GM13976 (cell line): Measurements from ENCODE around the gene PTPN12.
"Not testable (repeated sequence)": the region's sequence is repeated elsewhere in the genome, so short reads cannot be mapped to it uniquely, and the experiment has no call there.

ENCODE experiments used
- DNase-seq: peaks from one replicate; pipeline ENCODE4 v3.0.0; 2012; ENCODE audit warnings: low spot score
- CTCF ChIP-seq: IDR thresholded peaks from 2 replicates; pipeline ENCODE4 v1.5.1; 2012; ENCODE audit warnings: borderline replicate concordance, mild to moderate bottlenecking; ENCODE audit not compliant: insufficient read depth; ENCODE audit errors: extremely low read depth, missing control alignments, control extremely low read depth
- in situ Hi-C: fragments of 300-500 bp; cut with MboI; formaldehyde crosslinking; loops from one replicate; pipeline ENCODE4 v1.12.0; 2022; ENCODE audit warnings: low sequenced_read_pairs, mixed read lengths, inconsistent platforms; ENCODE audit not compliant: unreplicated experiment

Gene PTPN12

GRCh38 chr7:77648742-77649338 lies 111.7 kb downstream of the PTPN12 start:
- DNase-seq = no peak
- TF ChIP-seq CTCF = no peak
- in situ Hi-C loops = no loop called here

- no peak for TF ChIP-seq CTCF
- no peak for DNase-seq
- in situ Hi-C loops = loop anchor here (25.0 kb wide), 2 partner anchors 287 to 387 kb away; no protein-coding TSS in a partner anchor
Observed at GRCh38 chr7:77649716-77650349, 112.7 kb downstream of the PTPN12 start.

GRCh38 chr7:77651575-77652162 lies 114.6 kb downstream of the PTPN12 start:
- in situ Hi-C loops = loop anchor here (25.0 kb wide), 2 partner anchors 286 to 386 kb away; no protein-coding TSS in a partner anchor
- TF ChIP-seq CTCF = no peak
- DNase-seq = peak; percentile 64

GRCh38 chr7:77652826-77653225 lies 115.7 kb downstream of the PTPN12 start:
- in situ Hi-C loops = loop anchor here (25.0 kb wide), 2 partner anchors 284 to 384 kb away; no protein-coding TSS in a partner anchor
- DNase-seq = not testable (repeated sequence)

- in situ Hi-C loops = loop anchor here (25.0 kb wide), 2 partner anchors 284 to 384 kb away; no protein-coding TSS in a partner anchor
- no peak for TF ChIP-seq CTCF
- DNase-seq = no peak
Observed at GRCh38 chr7:77653572-77653971, 116.5 kb downstream of the PTPN12 start.

- no peak for TF ChIP-seq CTCF
- DNase-seq = no peak
- in situ Hi-C loops = loop anchor here (5.0 to 25.0 kb wide), 3 partner anchors 102 to 382 kb away; no protein-coding TSS in a partner anchor
Observed at GRCh38 chr7:77655356-77655755, 118.3 kb downstream of the PTPN12 start.
